Dermis lymphatic vessel endothelial cell (primary cell): ENCODE measurements around the gene STRADA. TPM values are rescaled to one million over a fixed set of nuclear protein-coding genes. Genes with fewer than 3 reads are reported as not detected.

Source experiments
- total RNA-seq: library from RNA; depleted of rRNA; stranded (reverse); fragments of >200 nt; gene quantifications from 2 replicates; pipeline ENCODE4 v1.2.1, GENCODE V29; 2014

The STRADA gene
- 22.4 and 26.8 TPM in 2 replicates for total RNA-seq

GRCh38 chr17:63741408-63742173, at the start of gene STRADA:
Gene STRADA (minus strand): TSS chr17:63741799. CDS start chr17:63728369, 13,430 bp downstream.

GRCh38 chr17:63774141-63774968, 32.8 kb upstream of the STRADA start, which contains the start of gene DDX42:
Gene DDX42 (plus strand): TSS chr17:63774170. CDS start chr17:63787050, 12,880 bp downstream.

GRCh38 chr17:63773272-63774140, 31.9 kb upstream of the STRADA start, which contains the start of gene CCDC47:
Gene CCDC47 (minus strand): TSS chr17:63773597. CDS start chr17:63766175, 7,422 bp downstream.

GRCh38 chr17:63699638-63700527, 41.7 kb downstream of the STRADA start, which contains the start of gene LIMD2:
Gene LIMD2 (minus strand): TSS chr17:63700125. CDS start chr17:63699298, 827 bp downstream.

Other genes starting within 250 kb of the STRADA start
- under 0.01 TPM in 1 of 2 replicates, not detected in the other for gene KCNH6, start 218.4 kb downstream of the STRADA start, total RNA-seq
- 29.9 and 33.1 TPM in 2 replicates for gene DCAF7, start 191.3 kb downstream of the STRADA start, total RNA-seq
- 11.3 and 14.5 TPM in 2 replicates for gene TACO1, start 140.9 kb downstream of the STRADA start, total RNA-seq
- 104 and 105 TPM in 2 replicates for gene MAP3K3, start 119.4 kb downstream of the STRADA start, total RNA-seq
- gene LIMD2, start 41.7 kb downstream of the STRADA start, total RNA-seq = 19.3 and 28.1 TPM in 2 replicates
- gene CCDC47, start 31.8 kb upstream of the STRADA start, total RNA-seq = 116 and 130 TPM in 2 replicates
- 56.3 and 57.5 TPM in 2 replicates for gene DDX42, start 32.4 kb upstream of the STRADA start, total RNA-seq
- gene PSMC5, start 85.6 kb upstream of the STRADA start, total RNA-seq = 78.1 and 83.1 TPM in 2 replicates
- 54.8 and 59.6 TPM in 2 replicates for gene FTSJ3, start 85.9 kb upstream of the STRADA start, total RNA-seq
- 46.7 and 60.8 TPM in 2 replicates for gene SMARCD2, start 100.9 kb upstream of the STRADA start, total RNA-seq
- not detected in 2 replicates for gene CSH2, start 131.9 kb upstream of the STRADA start, total RNA-seq
- gene GH2, start 140.1 kb upstream of the STRADA start, total RNA-seq = not detected in 2 replicates
- not detected in 2 replicates for gene CSH1, start 154.8 kb upstream of the STRADA start, total RNA-seq
- gene CSHL1, start 169.5 kb upstream of the STRADA start, total RNA-seq = not detected in 2 replicates
- not detected in 2 replicates for gene GH1, start 177.0 kb upstream of the STRADA start, total RNA-seq
- gene CD79B, start 190.5 kb upstream of the STRADA start, total RNA-seq = 0.22 and 0.43 TPM in 2 replicates
- gene SCN4A, start 231.1 kb upstream of the STRADA start, total RNA-seq = under 0.01 TPM in 2 replicates